Mammary epithelial cell (primary cell): ENCODE measurements around the gene SMG9.

ENCODE experiments used
- CTCF ChIP-seq, 2 donors: IDR thresholded peaks in 1 of 2; conservative IDR thresholded peaks in 1 of 2; 2 replicates each; pipeline ENCODE4 v1.5.1; 2011 to 2012; ENCODE audit warnings: inconsistent platforms in 2 of 2, low read length in 2 of 2, mild to moderate bottlenecking in 2 of 2, control low read depth in 1 of 2, low read depth in 1 of 2; ENCODE audit not compliant: insufficient read depth in 1 of 2; ENCODE audit errors: extremely low read depth in 1 of 2
- EZH2 ChIP-seq: IDR thresholded peaks from 2 replicates; pipeline ENCODE4 v1.6.1; 2012; ENCODE audit warnings: low read length, inconsistent platforms, borderline replicate concordance

- no peak for TF ChIP-seq CTCF (conservative IDR thresholded peaks at IDR 0.05 in 1 of 2, IDR thresholded peaks at IDR 0.05 in 1 of 2; ENCODE audit: extremely low read depth in 1 of 2, insufficient read depth in 1 of 2, low read depth in 1 of 2, low read length in 2 of 2)
- no peak for TF ChIP-seq EZH2
Observed at GRCh38 chr19:43690444-43690843, 64.3 kb downstream of the SMG9 start.
